ENCODE results near the gene PTPMT1.
"Not testable (repeated sequence)": the region's sequence is repeated elsewhere in the genome, so short reads cannot be mapped to it uniquely, and the experiment has no call there.

PTPMT1 gene

DNA sequence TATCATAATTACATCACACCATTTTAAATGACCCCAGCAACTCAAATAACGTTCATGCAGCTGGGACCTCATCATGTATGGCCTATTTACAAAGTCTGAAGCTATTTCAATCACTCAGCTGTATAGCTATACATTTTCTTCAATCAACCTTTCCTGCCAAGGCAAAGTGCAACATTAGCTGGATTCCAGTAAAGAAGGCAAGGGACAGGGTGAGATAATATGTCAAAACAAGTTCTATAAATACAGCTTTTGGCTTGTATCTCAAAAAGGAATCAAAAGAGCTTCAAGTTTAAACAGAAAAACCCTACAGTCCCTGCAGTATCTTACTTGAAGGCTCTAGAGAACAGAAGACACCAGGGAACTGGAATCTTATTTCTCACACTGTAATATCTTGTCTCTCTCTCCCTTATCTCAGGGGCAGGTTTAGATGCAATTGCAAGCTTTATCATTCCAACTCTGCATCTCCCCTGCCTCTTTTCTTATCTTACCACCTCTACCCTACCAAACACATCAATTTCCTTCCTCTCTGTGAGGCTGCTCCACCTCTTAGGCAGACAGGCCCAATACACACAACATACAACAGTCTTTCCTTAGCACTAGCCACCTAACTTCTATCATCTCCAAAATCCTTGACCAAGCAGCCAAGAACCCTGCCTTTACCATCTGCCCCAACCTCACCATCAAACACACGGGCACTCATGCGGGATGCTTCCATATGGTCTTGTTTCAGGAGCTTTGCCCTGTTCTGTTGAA lies 47.0 kb upstream of the PTPMT1 start:
- H3K36me3 ChIP-seq (replicated peaks; ENCODE audit: low read depth, low read length): no peaks in the 10 kb centered on the region
- H3K27me3 ChIP-seq (ENCODE audit: low read depth, low read length): no peaks in the 10 kb centered on the region
- H3K79me2 ChIP-seq (ENCODE audit: low read length): peaks cover 98% of the 10 kb centered on the region
- H3K9me3 ChIP-seq (ENCODE audit: insufficient read depth, low read length): no peaks in the 10 kb centered on the region
- H3K27ac ChIP-seq (ENCODE audit: low read length): peak overlapping the region; percentile 98
- TF ChIP-seq, protein P1, sequence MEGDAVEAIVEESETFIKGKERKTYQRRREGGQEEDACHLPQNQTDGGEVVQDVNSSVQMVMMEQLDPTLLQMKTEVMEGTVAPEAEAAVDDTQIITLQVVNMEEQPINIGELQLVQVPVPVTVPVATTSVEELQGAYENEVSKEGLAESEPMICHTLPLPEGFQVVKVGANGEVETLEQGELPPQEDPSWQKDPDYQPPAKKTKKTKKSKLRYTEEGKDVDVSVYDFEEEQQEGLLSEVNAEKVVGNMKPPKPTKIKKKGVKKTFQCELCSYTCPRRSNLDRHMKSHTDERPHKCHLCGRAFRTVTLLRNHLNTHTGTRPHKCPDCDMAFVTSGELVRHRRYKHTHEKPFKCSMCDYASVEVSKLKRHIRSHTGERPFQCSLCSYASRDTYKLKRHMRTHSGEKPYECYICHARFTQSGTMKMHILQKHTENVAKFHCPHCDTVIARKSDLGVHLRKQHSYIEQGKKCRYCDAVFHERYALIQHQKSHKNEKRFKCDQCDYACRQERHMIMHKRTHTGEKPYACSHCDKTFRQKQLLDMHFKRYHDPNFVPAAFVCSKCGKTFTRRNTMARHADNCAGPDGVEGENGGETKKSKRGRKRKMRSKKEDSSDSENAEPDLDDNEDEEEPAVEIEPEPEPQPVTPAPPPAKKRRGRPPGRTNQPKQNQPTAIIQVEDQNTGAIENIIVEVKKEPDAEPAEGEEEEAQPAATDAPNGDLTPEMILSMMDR (IDR thresholded peaks at IDR 0.05; ENCODE audit: low read depth, low read length): no peak
- TF ChIP-seq EZH2phosphoT487 (IDR thresholded peaks at IDR 0.05; ENCODE audit: low read depth): no peak
- peaks cover 71% of the 10 kb centered on the region for H3K4me1 ChIP-seq (ENCODE audit: low read length)
- H3K4me3 ChIP-seq (ENCODE audit: low read length): peak overlapping the region; percentile 75
- peak overlapping the region; percentile 72 for H3K4me2 ChIP-seq (ENCODE audit: low read length)
- H2AFZ ChIP-seq (ENCODE audit: low read depth, low read length): no peak overlapping the region
- peak overlapping the region; percentile 76 for H3K9ac ChIP-seq (ENCODE audit: low read length)
- peaks cover 7% of the 10 kb centered on the region for H4K20me1 ChIP-seq (ENCODE audit: insufficient read depth, low read length)

DNA sequence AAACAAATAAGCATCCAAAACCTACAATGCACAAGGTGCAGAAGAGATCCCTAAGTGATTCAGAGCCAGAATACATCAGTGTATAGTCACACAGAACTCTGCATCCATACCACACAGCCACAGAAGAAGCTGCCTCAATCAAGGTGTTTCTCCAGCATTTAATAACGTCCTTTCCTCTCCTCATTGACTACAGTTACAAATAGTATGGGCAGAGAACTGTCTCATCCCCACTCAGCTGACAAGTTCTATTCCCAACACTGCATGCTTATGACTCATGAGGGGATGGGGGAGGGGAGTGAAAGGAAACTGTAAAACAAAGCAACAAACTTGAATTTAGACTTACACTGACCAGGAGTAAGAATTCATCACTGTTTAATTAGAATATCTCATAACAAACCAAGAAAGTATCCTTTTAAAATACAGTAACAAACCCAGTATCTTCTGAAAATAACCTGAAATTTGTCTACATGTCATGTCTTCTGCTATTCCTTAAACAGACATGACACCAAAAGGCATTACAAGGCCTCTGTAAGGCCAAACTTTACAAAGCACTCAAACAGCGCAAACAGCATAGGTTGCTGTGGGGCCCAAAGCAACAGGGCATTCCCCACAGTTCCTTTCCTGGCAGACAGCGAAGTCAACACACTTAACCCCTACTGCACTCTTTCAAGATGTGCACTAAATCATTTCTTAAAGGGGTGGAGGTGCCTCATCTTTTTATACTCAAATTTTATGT lies 41.7 kb upstream of the PTPMT1 start:
- Histone ChIP-seq H3K79me2 (ENCODE audit: low read length) (peaks cover 100% of the 10 kb centered on the region), H3K4me3 (ENCODE audit: low read length) (peak overlapping the region; percentile 75), H3K4me2 (ENCODE audit: low read length) (peak overlapping the region; percentile 95), H3K27me3 (ENCODE audit: low read depth, low read length) (no peaks in the 10 kb centered on the region), H3K9me3 (ENCODE audit: insufficient read depth, low read length) (no peaks in the 10 kb centered on the region), H3K4me1 (ENCODE audit: low read length) (peaks cover 58% of the 10 kb centered on the region), H2AFZ (ENCODE audit: low read depth, low read length) (no peak overlapping the region), H4K20me1 (ENCODE audit: insufficient read depth, low read length) (peaks cover 48% of the 10 kb centered on the region), H3K27ac (ENCODE audit: low read length) (peak overlapping the region; percentile 89), H3K9ac (ENCODE audit: low read length) (peak overlapping the region; percentile 72), H3K36me3 (replicated peaks; ENCODE audit: low read depth, low read length) (no peaks in the 10 kb centered on the region)
- TF ChIP-seq, protein P1 (IDR thresholded peaks at IDR 0.05; ENCODE audit: low read depth, low read length): no peak
- no peak for TF ChIP-seq EZH2phosphoT487 (IDR thresholded peaks at IDR 0.05; ENCODE audit: low read depth)

DNA sequence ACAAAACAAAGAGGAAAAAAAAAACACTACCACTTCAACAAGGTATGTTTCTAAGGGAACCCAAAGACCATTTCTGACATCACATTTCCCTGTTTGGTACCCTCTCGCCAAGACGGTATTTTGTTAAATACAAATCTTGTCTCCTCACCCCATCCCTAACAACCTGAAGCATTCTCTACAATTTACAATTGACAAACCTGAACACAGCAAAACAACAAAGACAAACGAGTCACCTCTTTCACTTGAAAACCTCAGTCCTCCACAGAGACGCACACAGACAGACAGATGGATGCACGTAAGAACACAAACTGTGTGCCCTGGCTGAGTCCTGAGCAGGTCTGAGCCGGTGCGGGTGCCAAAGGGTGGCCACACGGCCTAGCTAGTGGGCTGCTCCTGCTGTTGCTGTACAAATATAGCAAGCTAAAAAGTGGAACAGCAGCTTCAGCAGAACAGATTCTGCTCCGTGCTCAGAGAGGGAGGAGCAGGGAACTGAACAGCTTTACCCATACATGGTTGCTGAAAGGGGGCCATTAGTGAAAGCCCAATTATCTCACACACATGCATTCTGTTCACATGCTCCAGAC lies 41.0 kb upstream of the PTPMT1 start:
- no peaks in the 10 kb centered on the region for H3K9me3 ChIP-seq (ENCODE audit: insufficient read depth, low read length)
- TF ChIP-seq, protein P1 (IDR thresholded peaks at IDR 0.05; ENCODE audit: low read depth, low read length): no peak
- no peak for TF ChIP-seq EZH2phosphoT487 (IDR thresholded peaks at IDR 0.05; ENCODE audit: low read depth)
- peaks cover 100% of the 10 kb centered on the region for H3K79me2 ChIP-seq (ENCODE audit: low read length)
- peak overlapping the region; percentile 72 for H3K9ac ChIP-seq (ENCODE audit: low read length)
- no peak overlapping the region for H2AFZ ChIP-seq (ENCODE audit: low read depth, low read length)
- no peaks in the 10 kb centered on the region for H3K27me3 ChIP-seq (ENCODE audit: low read depth, low read length)
- peaks cover 52% of the 10 kb centered on the region for H3K4me1 ChIP-seq (ENCODE audit: low read length)
- H3K36me3 ChIP-seq (replicated peaks; ENCODE audit: low read depth, low read length): no peaks in the 10 kb centered on the region
- H3K4me3 ChIP-seq (ENCODE audit: low read length): peak overlapping the region; percentile 75
- H4K20me1 ChIP-seq (ENCODE audit: insufficient read depth, low read length): peaks cover 54% of the 10 kb centered on the region
- peak overlapping the region; percentile 95 for H3K4me2 ChIP-seq (ENCODE audit: low read length)
- peak overlapping the region; percentile 89 for H3K27ac ChIP-seq (ENCODE audit: low read length)

DNA sequence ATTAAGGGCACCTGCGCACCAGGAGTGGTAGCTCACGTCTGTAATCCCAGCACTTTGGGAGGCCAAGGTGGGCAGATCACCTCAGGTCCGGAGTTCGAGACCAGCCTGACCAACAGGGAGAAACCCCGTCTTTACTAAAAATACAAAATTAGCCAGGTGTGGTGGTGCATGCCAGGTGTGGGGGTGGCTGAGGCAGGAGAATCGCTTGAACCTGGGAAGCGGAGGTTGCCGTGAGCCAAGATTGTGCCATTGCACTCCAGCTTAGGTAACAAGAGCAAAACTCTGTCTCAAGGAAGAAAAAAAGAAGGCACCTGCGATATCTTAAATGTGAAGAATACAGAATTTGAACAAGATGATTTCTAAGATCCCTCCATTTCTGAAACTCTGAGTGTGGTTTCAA lies 39.4 kb upstream of the PTPMT1 start:
- Histone ChIP-seq H3K4me2 (ENCODE audit: low read length) (peak overlapping the region; percentile 95; the same call in 1 of the 2 replicates), H4K20me1 (ENCODE audit: insufficient read depth, low read length) (peaks cover 70% of the 10 kb centered on the region), H3K27ac (ENCODE audit: low read length) (peak overlapping the region; percentile 89), H3K79me2 (ENCODE audit: low read length) (peaks cover 100% of the 10 kb centered on the region), H3K4me1 (ENCODE audit: low read length) (peaks cover 52% of the 10 kb centered on the region)
- not testable (repeated sequence) for H2AFZ ChIP-seq (ENCODE audit: low read depth, low read length); H3K9me3 ChIP-seq (ENCODE audit: insufficient read depth, low read length); H3K27me3 ChIP-seq (ENCODE audit: low read depth, low read length); H3K4me3 ChIP-seq (ENCODE audit: low read length); H3K36me3 ChIP-seq (replicated peaks; ENCODE audit: low read depth, low read length); H3K9ac ChIP-seq (ENCODE audit: low read length)

Data from OCI-LY3 (cell line).